SH-SY5Y (cell line): ENCODE data around the gene DCDC1.

Experiments
- GATA2 ChIP-seq: IDR thresholded peaks from 2 replicates; pipeline ENCODE4 v1.6.1; 2011; ENCODE audit warnings: mild to moderate bottlenecking, low read depth, low read length
- GATA3 ChIP-seq: IDR thresholded peaks from 2 replicates; pipeline ENCODE4 v1.6.1; 2011; ENCODE audit warnings: low read depth, mild to moderate bottlenecking, low read length, moderate library complexity

DNA sequence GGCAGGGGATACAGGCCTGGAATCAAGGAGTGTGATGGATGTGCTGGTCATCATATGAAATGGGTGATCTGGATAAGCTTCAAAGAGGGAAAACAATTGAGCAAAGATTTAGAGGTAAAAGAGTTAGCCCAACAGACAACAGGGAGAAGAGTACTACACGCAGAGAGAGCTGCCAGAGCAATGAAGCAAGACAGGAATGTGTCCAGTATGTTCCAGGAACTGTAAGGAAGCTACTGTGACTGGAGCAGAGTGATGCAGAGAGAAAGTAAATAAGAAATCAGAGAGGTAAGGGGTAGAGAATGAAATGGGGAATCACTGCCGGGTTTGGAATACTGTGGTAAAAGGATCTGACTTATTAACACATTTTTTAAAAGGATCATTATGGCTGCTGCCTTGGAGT is 255.1 kb downstream of the DCDC1 start:
- TF ChIP-seq GATA3 (no peak), GATA2 (no peak)
